A673 (cell line): ENCODE results near the gene IL1RAPL2. TPM values are rescaled to one million over a fixed set of nuclear protein-coding genes. Genes with fewer than 3 reads are reported as not detected.

Experiments
- BruUV-seq: library from RNA; stranded (reverse); fragments of 400-500 nt; replicated peaks from 2 replicates; lab custom pipeline; 2021; lab: Mats Ljungman, UMichigan
- CTCF ChIA-PET: fragments of 300-600 bp; sonication (Branson Sonifier 250); formaldehyde crosslinking; loops from one replicate; lab custom pipeline; 2022; ENCODE audit warnings: antibody characterized with exemption; lab: Charles Lee
- POLR2A ChIA-PET: fragments of 300-600 bp; sonication (Branson Sonifier 250); formaldehyde crosslinking; loops from one replicate; lab custom pipeline; 2022; ENCODE audit warnings: antibody characterized with exemption; ENCODE audit not compliant: low non-redundant PET; lab: Charles Lee
- DNase-seq: peaks from one replicate; pipeline ENCODE4 v3.0.0-alpha.2; 2015; ENCODE audit warnings: low spot score
- H3K27ac ChIP-seq: fragments of 200-600 bp; sonication (generic); 2 replicates; pipeline ENCODE4 v1.5.1; 2016; ENCODE audit warnings: mixed run types, low read depth, mild to moderate bottlenecking, mixed read lengths, antibody characterized with exemption, low read length; ENCODE audit not compliant: poor library complexity, severe bottlenecking
- H3K27me3 ChIP-seq: fragments of 200-600 bp; sonication (generic); replicated peaks from 2 replicates; pipeline ENCODE4 v1.6.1; 2017; ENCODE audit warnings: mixed run types, low read depth, mild to moderate bottlenecking, mixed read lengths, antibody characterized with exemption, low read length; ENCODE audit not compliant: insufficient read depth, poor library complexity
- H3K36me3 ChIP-seq: fragments of 200-600 bp; sonication (generic); 2 replicates; pipeline ENCODE4 v1.6.1; 2016; ENCODE audit warnings: mixed run types, mild to moderate bottlenecking, mixed read lengths, antibody characterized with exemption, low read length; ENCODE audit not compliant: insufficient read depth, poor library complexity, severe bottlenecking
- H3K4me1 ChIP-seq: fragments of 200-600 bp; sonication (generic); 2 replicates; pipeline ENCODE4 v1.6.1; 2017; ENCODE audit warnings: mixed run types, mild to moderate bottlenecking, mixed read lengths, antibody characterized with exemption, low read length; ENCODE audit not compliant: insufficient read depth, poor library complexity, severe bottlenecking
- H3K4me3 ChIP-seq: fragments of 200-600 bp; sonication (generic); 2 replicates; pipeline ENCODE4 v1.5.1; 2016; ENCODE audit warnings: low read depth, mixed run types, mild to moderate bottlenecking, mixed read lengths, low read length; ENCODE audit not compliant: poor library complexity, severe bottlenecking
- H3K9me3 ChIP-seq: fragments of 200-600 bp; sonication (generic); 2 replicates; pipeline ENCODE4 v1.6.1; 2016; ENCODE audit warnings: mixed run types, low read depth, mild to moderate bottlenecking, mixed read lengths, antibody characterized with exemption, low read length; ENCODE audit not compliant: poor library complexity, severe bottlenecking
- CTCF ChIP-seq: fragments of 300-800, 200-600 bp; sonication (generic); conservative IDR thresholded peaks from 2 replicates; pipeline ENCODE4 v1.5.1; 2017; ENCODE audit warnings: low read depth, mild to moderate bottlenecking, antibody characterized with exemption, low read length, moderate library complexity, mixed read lengths
- EZH2 ChIP-seq: fragments of 200-600 bp; sonication (generic); IDR thresholded peaks from 2 replicates; pipeline ENCODE4 v1.6.1; 2017; ENCODE audit warnings: borderline replicate concordance, low read depth, mild to moderate bottlenecking, mixed read lengths, antibody characterized with exemption, low read length; ENCODE audit not compliant: poor library complexity, severe bottlenecking
- intact Hi-C: fragments of 100-400 bp; cut with micrococcal nuclease; formaldehyde crosslinking; loops from one replicate; pipeline ENCODE4 v1.10.0; 2022; ENCODE audit not compliant: unreplicated experiment
- total RNA-seq: library from RNA; stranded (reverse); gene quantifications from 2 replicates; pipeline ENCODE4 v1.2.3, GENCODE V29; 2021

IL1RAPL2 gene
- total RNA-seq, 1 experiment from 2014 or later: not detected

- POLR2A ChIA-PET: no interaction called here
- intact Hi-C loops: no loop called here
- no peaks in the 10 kb centered on the region for H3K36me3 ChIP-seq
- no peak for TF ChIP-seq EZH2
- no peak for TF ChIP-seq CTCF
- H3K27ac ChIP-seq: no peak overlapping the region
- H3K4me1 ChIP-seq: no peaks in the 10 kb centered on the region
- no TSS peak for BruUV-seq
- H3K4me3 ChIP-seq: no peak overlapping the region
- H3K27me3 ChIP-seq: no peaks in the 10 kb centered on the region
- no peak for DNase-seq
- H3K9me3 ChIP-seq: no peaks in the 10 kb centered on the region
- CTCF ChIA-PET: no interaction called here
Measured at GRCh38 chrX:105323928-105324327, 757.9 kb downstream of the IL1RAPL2 start.

GRCh38 chrX:105328773-105329172 is 762.8 kb downstream of the IL1RAPL2 start:
- no peak for DNase-seq
- POLR2A ChIA-PET: no interaction called here

GRCh38 chrX:105331244-105331643 is 765.2 kb downstream of the IL1RAPL2 start:
- BruUV-seq: no TSS peak
- no peak for DNase-seq
- POLR2A ChIA-PET: no interaction called here
- CTCF ChIA-PET: no interaction called here
- Histone ChIP-seq H3K9me3 (no peaks in the 10 kb centered on the region), H3K4me1 (no peaks in the 10 kb centered on the region), H3K27ac (no peak overlapping the region), H3K27me3 (no peaks in the 10 kb centered on the region), H3K36me3 (no peaks in the 10 kb centered on the region), H3K4me3 (no peak overlapping the region)
- TF ChIP-seq CTCF: no peak
- TF ChIP-seq EZH2: no peak
- intact Hi-C loops: no loop called here

More at GRCh38 chrX:105328773-105329172, 762.8 kb downstream of the IL1RAPL2 start:
- TF ChIP-seq EZH2: no peak
- no peak for TF ChIP-seq CTCF
- no TSS peak for BruUV-seq
- Histone ChIP-seq H3K27ac (no peak overlapping the region), H3K4me1 (no peaks in the 10 kb centered on the region), H3K27me3 (no peaks in the 10 kb centered on the region), H3K4me3 (no peak overlapping the region), H3K36me3 (no peaks in the 10 kb centered on the region), H3K9me3 (no peaks in the 10 kb centered on the region)
- CTCF ChIA-PET: no interaction called here
- intact Hi-C loops: no loop called here
